PFSK-1 (cell line): ENCODE measurements around the gene CLCN2.

Experiments used
- FOXP2 ChIP-seq: optimal IDR thresholded peaks from 2 replicates; pipeline ENCODE3; 2011; ENCODE audit warnings: borderline replicate concordance, control low read depth, inconsistent platforms; ENCODE audit not compliant: insufficient read depth; ENCODE audit errors: extremely low read length, extremely low read depth
- POLR2AphosphoS5 ChIP-seq: IDR thresholded peaks from 2 replicates; pipeline ENCODE4 v1.6.1; 2012; ENCODE audit warnings: low read depth, mild to moderate bottlenecking, control low read depth, low read length, moderate library complexity
- SIN3A ChIP-seq: IDR thresholded peaks from 2 replicates; pipeline ENCODE4 v1.6.1; 2012; ENCODE audit warnings: mild to moderate bottlenecking, low read length, moderate library complexity, borderline replicate concordance; ENCODE audit not compliant: insufficient read depth
- TAF1 ChIP-seq: IDR thresholded peaks from 2 replicates; pipeline ENCODE4 v1.6.1; 2012; ENCODE audit warnings: low read length, control low read depth, borderline replicate concordance; ENCODE audit not compliant: insufficient read depth
- TF ChIP-seq, protein P1 (sequence below), 2 experiments: IDR thresholded peaks; 2 replicates each; pipeline versions ENCODE4 v1.6.1 to v1.8.0; 2011 to 2012; ENCODE audit warnings: low read depth in 2 of 2, low read length in 2 of 2, control low read depth in 1 of 2, inconsistent platforms in 1 of 2, mild to moderate bottlenecking in 1 of 2, moderate library complexity in 1 of 2; ENCODE audit not compliant: insufficient read depth in 1 of 2

CLCN2 gene

DNA sequence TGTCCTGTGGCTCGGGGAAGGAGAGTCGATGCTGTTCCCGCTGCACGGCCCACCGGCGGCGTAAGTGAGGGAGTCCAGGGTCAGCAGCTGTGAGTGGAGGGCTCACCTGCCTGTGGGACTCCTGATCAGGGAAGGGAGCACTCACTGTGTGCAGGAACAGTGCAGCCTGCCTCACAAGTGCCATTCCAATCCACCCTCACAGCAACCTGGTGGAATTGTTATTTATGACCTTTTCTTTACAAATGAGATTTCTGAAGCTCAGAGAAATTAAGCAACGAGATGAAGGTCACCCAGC, 27.5 kb upstream of the CLCN2 start:
- TF ChIP-seq FOXP2, result no peak

DNA sequence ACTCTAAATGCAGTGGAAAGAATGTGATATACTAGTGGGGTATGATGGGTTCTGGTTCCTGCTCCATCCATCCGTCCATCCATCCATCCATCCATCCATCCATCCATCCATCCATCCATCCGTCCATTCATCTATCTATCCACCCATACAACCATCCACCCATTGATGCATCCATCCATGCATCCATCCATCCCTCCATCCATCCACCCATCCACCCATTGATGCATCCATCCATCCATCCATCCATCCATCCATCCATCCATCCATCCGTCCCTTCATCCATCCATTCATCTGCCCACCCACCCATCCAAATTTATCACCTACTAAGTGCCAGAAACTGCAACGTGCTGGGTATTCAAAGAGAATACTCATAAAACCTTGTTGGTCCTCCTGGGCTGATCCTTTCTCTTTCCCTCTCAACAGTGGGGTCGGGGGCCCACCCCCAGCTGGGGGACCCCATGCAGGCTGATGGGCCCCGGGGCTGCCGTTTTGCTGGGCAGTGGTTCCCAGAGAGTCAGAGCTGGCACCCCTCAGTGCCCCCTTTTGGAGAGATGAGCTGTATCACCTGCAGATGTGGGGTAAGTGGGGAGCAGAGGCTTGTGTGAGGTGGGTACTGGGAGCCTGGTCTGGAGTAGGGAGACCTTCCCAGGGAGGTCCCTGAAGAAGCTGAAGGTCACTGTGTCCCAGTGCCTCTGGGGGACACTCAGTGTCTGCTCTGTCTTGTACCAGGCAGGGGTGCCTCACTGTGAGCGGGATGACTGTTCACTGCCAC, 26.9 kb upstream of the CLCN2 start:
- TF ChIP-seq, protein P1, sequence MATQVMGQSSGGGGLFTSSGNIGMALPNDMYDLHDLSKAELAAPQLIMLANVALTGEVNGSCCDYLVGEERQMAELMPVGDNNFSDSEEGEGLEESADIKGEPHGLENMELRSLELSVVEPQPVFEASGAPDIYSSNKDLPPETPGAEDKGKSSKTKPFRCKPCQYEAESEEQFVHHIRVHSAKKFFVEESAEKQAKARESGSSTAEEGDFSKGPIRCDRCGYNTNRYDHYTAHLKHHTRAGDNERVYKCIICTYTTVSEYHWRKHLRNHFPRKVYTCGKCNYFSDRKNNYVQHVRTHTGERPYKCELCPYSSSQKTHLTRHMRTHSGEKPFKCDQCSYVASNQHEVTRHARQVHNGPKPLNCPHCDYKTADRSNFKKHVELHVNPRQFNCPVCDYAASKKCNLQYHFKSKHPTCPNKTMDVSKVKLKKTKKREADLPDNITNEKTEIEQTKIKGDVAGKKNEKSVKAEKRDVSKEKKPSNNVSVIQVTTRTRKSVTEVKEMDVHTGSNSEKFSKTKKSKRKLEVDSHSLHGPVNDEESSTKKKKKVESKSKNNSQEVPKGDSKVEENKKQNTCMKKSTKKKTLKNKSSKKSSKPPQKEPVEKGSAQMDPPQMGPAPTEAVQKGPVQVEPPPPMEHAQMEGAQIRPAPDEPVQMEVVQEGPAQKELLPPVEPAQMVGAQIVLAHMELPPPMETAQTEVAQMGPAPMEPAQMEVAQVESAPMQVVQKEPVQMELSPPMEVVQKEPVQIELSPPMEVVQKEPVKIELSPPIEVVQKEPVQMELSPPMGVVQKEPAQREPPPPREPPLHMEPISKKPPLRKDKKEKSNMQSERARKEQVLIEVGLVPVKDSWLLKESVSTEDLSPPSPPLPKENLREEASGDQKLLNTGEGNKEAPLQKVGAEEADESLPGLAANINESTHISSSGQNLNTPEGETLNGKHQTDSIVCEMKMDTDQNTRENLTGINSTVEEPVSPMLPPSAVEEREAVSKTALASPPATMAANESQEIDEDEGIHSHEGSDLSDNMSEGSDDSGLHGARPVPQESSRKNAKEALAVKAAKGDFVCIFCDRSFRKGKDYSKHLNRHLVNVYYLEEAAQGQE (IDR thresholded peaks at IDR 0.05; ENCODE audit: insufficient read depth in 1 of 2, low read depth in 2 of 2, low read length in 2 of 2), result no peak
- no peak for TF ChIP-seq FOXP2

DNA sequence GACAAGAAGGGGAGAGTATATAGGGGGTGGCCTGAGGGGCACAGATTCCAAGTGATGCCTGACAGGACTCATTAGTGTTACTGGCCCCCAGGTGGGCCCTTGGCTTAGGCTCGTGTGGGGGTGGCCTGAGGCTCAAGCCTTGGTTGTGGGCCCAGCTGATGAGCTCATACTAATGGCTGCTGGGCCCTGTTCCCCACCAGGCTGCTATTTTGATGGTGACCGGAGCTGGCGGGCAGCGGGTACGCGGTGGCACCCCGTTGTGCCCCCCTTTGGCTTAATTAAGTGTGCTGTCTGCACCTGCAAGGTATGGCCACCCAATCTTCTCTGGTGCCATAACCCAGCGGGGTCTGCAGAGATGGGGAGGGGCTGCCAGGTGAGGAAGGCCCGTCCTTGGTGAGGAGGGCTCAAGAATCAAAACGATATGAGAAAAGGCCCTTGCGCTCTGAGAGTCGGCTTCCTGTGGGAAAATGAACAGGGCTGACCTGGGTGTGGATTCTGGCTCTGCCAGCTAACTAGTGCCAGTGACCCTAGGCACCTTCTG, 25.8 kb upstream of the CLCN2 start:
- TF ChIP-seq, protein P1 (IDR thresholded peaks at IDR 0.05; ENCODE audit: insufficient read depth in 1 of 2, low read depth in 2 of 2, low read length in 2 of 2), result no peak
- TF ChIP-seq POLR2AphosphoS5 (no peak), FOXP2 (no peak), TAF1 (no peak)

DNA sequence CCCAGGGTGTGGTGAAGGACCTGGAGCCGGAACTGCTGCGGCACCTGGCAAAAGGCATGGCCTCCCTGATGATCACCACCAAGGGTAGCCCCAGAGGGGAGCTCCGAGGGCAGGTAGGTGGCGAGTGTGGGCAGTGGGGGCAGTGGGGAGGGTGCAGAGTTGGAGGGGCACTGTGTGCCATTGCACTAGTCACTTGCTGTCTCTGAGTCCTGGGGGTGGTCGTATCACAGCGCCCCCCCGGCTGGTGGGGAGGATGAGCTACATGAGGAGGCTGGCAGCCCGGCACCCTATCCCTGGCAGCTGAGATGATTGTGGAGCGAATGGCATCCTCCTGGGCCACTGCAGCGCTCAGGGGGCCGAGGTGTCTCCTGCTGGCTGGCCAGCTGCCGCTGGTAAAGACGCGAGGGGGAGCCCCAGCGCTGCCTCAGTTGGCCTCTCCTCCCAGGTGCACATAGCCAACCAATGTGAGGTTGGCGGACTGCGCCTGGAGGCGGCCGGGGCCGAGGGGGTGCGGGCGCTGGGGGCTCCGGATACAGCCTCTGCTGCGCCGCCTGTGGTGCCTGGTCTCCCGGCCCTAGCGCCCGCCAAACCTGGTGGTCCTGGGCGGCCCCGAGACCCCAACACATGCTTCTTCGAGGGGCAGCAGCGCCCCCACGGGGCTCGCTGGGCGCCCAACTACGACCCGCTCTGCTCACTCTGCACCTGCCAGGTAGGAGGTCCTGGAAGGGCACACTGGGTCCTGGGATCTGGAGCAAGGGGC, 24.8 kb upstream of the CLCN2 start:
- TF ChIP-seq, protein P1 (IDR thresholded peaks at IDR 0.05; ENCODE audit: insufficient read depth in 1 of 2, low read depth in 2 of 2, low read length in 2 of 2), result no peak
- TF ChIP-seq TAF1 (no peak), SIN3A (no peak), FOXP2 (no peak)

DNA sequence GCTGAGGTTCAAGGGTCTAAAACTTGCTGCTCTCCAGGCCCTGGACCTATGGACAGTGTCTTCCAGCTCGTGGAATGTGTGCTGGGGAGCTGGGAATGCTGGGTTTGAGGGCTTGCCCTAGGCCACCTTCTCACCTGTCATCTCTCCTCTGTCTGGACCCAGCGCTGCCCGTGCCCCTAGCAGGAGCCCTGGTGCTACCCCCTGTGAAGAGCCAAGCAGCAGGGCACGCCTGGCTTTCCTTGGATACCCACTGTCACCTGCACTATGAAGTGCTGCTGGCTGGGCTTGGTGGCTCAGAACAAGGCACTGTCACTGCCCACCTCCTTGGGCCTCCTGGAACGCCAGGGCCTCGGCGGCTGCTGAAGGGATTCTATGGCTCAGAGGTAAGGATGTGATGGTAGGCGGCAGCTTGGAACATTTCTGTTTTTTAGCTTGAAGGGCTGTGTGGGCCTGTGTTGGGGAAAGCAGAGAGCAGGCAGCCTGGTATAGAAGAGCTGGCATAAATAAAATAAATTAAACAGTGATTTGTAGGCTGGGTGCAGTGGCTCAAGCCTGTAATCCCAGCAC, 23.5 kb upstream of the CLCN2 start:
- TF ChIP-seq, protein P1 (IDR thresholded peaks at IDR 0.05; ENCODE audit: insufficient read depth in 1 of 2, low read depth in 2 of 2, low read length in 2 of 2), result no peak
- TF ChIP-seq FOXP2 (no peak), SIN3A (no peak), POLR2AphosphoS5 (no peak), TAF1 (no peak)
